ENCODE measurements around the gene ATG7.

Gene ATG7

DNA sequence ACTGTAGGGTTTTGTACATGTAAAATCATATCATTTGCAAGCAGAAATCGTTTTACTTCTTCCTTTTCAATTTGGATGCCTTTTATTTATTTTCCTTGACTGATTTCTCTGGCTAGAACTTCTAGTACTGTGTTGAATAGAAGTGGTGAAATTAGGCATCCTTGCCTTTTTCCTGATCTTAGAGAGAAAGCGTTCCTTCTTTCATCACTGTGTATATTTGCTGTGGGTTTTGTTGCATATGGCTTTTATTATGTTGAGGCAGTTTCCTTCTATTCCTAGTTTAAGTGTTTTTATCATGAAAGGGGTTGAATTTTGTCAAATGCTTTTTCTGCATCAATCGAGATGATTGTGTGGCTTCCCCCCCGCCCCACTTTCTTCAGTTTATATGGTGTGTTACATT lies 140.9 kb downstream of the ATG7 start:
- TF ChIP-seq SNAI2 (CRISPR knock-in tag; IDR thresholded peaks at IDR 0.05) (no peak), PPARA (CRISPR knock-in tag; IDR thresholded peaks at IDR 0.05; ENCODE audit: borderline replicate concordance) (no peak), ZFP30 (CRISPR knock-in tag; IDR thresholded peaks at IDR 0.05) (no peak), ZFP3 (CRISPR knock-in tag; IDR thresholded peaks at IDR 0.05) (no peak), TOX (CRISPR knock-in tag; IDR thresholded peaks at IDR 0.05; ENCODE audit: borderline replicate concordance) (no peak), RARB (CRISPR knock-in tag; IDR thresholded peaks at IDR 0.05) (no peak)
- TF ChIP-seq, protein P1, sequence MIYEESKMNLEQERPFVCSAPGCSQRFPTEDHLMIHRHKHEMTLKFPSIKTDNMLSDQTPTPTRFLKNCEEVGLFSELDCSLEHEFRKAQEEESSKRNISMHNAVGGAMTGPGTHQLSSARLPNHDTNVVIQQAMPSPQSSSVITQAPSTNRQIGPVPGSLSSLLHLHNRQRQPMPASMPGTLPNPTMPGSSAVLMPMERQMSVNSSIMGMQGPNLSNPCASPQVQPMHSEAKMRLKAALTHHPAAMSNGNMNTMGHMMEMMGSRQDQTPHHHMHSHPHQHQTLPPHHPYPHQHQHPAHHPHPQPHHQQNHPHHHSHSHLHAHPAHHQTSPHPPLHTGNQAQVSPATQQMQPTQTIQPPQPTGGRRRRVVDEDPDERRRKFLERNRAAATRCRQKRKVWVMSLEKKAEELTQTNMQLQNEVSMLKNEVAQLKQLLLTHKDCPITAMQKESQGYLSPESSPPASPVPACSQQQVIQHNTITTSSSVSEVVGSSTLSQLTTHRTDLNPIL (CRISPR knock-in tag; IDR thresholded peaks at IDR 0.05; ENCODE audit: low read depth) = no peak
- TF ChIP-seq, protein P2, sequence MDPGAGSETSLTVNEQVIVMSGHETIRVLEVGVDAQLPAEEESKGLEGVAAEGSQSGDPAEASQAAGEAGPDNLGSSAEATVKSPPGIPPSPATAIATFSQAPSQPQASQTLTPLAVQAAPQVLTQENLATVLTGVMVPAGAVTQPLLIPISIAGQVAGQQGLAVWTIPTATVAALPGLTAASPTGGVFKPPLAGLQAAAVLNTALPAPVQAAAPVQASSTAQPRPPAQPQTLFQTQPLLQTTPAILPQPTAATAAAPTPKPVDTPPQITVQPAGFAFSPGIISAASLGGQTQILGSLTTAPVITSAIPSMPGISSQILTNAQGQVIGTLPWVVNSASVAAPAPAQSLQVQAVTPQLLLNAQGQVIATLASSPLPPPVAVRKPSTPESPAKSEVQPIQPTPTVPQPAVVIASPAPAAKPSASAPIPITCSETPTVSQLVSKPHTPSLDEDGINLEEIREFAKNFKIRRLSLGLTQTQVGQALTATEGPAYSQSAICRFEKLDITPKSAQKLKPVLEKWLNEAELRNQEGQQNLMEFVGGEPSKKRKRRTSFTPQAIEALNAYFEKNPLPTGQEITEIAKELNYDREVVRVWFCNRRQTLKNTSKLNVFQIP (CRISPR knock-in tag; IDR thresholded peaks at IDR 0.05; ENCODE audit: borderline replicate concordance, low read depth) = no peak
- TF ChIP-seq, protein P3, sequence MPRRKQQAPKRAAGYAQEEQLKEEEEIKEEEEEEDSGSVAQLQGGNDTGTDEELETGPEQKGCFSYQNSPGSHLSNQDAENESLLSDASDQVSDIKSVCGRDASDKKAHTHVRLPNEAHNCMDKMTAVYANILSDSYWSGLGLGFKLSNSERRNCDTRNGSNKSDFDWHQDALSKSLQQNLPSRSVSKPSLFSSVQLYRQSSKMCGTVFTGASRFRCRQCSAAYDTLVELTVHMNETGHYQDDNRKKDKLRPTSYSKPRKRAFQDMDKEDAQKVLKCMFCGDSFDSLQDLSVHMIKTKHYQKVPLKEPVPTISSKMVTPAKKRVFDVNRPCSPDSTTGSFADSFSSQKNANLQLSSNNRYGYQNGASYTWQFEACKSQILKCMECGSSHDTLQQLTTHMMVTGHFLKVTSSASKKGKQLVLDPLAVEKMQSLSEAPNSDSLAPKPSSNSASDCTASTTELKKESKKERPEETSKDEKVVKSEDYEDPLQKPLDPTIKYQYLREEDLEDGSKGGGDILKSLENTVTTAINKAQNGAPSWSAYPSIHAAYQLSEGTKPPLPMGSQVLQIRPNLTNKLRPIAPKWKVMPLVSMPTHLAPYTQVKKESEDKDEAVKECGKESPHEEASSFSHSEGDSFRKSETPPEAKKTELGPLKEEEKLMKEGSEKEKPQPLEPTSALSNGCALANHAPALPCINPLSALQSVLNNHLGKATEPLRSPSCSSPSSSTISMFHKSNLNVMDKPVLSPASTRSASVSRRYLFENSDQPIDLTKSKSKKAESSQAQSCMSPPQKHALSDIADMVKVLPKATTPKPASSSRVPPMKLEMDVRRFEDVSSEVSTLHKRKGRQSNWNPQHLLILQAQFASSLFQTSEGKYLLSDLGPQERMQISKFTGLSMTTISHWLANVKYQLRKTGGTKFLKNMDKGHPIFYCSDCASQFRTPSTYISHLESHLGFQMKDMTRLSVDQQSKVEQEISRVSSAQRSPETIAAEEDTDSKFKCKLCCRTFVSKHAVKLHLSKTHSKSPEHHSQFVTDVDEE (CRISPR knock-in tag; IDR thresholded peaks at IDR 0.05) = no peak
- ATAC-seq = no peak

DNA sequence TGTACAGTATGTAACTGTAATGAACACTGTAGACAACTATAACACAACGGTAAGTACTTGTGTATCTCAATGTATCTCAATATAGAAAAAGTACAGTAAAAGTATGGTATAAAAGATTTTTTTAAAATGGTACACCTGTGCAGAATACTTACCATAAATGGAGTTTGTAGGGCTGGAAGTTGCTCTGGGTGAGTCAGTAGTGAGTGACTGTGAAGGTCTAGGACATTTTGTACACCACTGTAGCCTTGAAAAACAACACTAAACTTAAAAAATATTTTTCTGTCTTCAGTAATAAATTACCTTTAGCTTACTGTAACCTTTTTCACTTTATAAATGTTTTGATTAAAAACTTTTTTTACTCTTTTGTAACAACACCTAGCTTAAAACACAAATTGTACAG lies 142.9 kb downstream of the ATG7 start:
- no peak for ATAC-seq

DNA sequence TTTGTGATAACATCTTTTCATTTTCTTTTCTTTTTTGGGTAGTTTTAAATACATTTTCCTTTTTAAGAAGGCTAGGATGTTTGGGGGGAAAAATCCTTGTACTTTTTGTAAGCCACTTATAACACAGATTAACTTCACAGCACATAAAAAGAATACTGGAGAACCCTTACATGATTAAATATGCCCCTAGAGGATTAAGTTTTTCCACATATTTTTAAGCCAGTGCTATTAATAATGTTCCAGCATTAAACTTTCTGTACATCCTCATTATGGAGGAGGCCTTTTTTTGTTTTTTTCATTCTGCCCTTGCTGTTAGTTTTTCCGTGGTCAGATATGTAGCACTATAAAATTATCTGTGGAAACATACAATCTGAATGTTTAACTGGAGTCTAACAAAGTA lies 147.9 kb downstream of the ATG7 start:
- no peak for ATAC-seq
- TF ChIP-seq ISL1 (CRISPR knock-in tag; IDR thresholded peaks at IDR 0.05) (no peak), RARB (CRISPR knock-in tag; IDR thresholded peaks at IDR 0.05) (no peak), ZC3H10 (CRISPR knock-in tag; IDR thresholded peaks at IDR 0.05) (no peak), ZNF8 (CRISPR knock-in tag; IDR thresholded peaks at IDR 0.05) (no peak), TOX (CRISPR knock-in tag; IDR thresholded peaks at IDR 0.05; ENCODE audit: borderline replicate concordance) (no peak), PPARA (CRISPR knock-in tag; IDR thresholded peaks at IDR 0.05; ENCODE audit: borderline replicate concordance) (no peak), ZFP30 (CRISPR knock-in tag; IDR thresholded peaks at IDR 0.05) (no peak), GLIS3 (CRISPR knock-in tag; IDR thresholded peaks at IDR 0.05) (no peak), SNAI2 (CRISPR knock-in tag; IDR thresholded peaks at IDR 0.05) (no peak), ESRRG (CRISPR knock-in tag; IDR thresholded peaks at IDR 0.05) (no peak), BACH2 (CRISPR knock-in tag; IDR thresholded peaks at IDR 0.05; ENCODE audit: borderline replicate concordance) (no peak)
- TF ChIP-seq, protein P4, sequence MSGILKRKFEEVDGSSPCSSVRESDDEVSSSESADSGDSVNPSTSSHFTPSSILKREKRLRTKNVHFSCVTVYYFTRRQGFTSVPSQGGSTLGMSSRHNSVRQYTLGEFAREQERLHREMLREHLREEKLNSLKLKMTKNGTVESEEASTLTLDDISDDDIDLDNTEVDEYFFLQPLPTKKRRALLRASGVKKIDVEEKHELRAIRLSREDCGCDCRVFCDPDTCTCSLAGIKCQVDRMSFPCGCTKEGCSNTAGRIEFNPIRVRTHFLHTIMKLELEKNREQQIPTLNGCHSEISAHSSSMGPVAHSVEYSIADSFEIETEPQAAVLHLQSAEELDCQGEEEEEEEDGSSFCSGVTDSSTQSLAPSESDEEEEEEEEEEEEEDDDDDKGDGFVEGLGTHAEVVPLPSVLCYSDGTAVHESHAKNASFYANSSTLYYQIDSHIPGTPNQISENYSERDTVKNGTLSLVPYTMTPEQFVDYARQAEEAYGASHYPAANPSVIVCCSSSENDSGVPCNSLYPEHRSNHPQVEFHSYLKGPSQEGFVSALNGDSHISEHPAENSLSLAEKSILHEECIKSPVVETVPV (CRISPR knock-in tag; IDR thresholded peaks at IDR 0.05) = no peak
- TF ChIP-seq, protein P1 (CRISPR knock-in tag; IDR thresholded peaks at IDR 0.05; ENCODE audit: low read depth) = no peak
- TF ChIP-seq, protein P5, sequence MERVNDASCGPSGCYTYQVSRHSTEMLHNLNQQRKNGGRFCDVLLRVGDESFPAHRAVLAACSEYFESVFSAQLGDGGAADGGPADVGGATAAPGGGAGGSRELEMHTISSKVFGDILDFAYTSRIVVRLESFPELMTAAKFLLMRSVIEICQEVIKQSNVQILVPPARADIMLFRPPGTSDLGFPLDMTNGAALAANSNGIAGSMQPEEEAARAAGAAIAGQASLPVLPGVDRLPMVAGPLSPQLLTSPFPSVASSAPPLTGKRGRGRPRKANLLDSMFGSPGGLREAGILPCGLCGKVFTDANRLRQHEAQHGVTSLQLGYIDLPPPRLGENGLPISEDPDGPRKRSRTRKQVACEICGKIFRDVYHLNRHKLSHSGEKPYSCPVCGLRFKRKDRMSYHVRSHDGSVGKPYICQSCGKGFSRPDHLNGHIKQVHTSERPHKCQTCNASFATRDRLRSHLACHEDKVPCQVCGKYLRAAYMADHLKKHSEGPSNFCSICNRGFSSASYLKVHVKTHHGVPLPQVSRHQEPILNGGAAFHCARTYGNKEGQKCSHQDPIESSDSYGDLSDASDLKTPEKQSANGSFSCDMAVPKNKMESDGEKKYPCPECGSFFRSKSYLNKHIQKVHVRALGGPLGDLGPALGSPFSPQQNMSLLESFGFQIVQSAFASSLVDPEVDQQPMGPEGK (CRISPR knock-in tag; IDR thresholded peaks at IDR 0.05; ENCODE audit: borderline replicate concordance) = no peak

More for the DNA sequence above, 142.9 kb downstream of the ATG7 start:
- no peak for TF ChIP-seq ISL1 (CRISPR knock-in tag; IDR thresholded peaks at IDR 0.05)
- TF ChIP-seq ZNF565 (CRISPR knock-in tag; conservative IDR thresholded peaks at IDR 0.05; ENCODE audit: low read depth) = no peak
- TF ChIP-seq SNAI2 (CRISPR knock-in tag; IDR thresholded peaks at IDR 0.05) = no peak
- no peak for TF ChIP-seq TCF4 (CRISPR knock-in tag; IDR thresholded peaks at IDR 0.05; ENCODE audit: borderline replicate concordance)
- no peak for TF ChIP-seq TOX (CRISPR knock-in tag; IDR thresholded peaks at IDR 0.05; ENCODE audit: borderline replicate concordance)
- no peak for TF ChIP-seq CSDC2 (CRISPR knock-in tag; IDR thresholded peaks at IDR 0.05)
- no peak for TF ChIP-seq ZFP3 (CRISPR knock-in tag; IDR thresholded peaks at IDR 0.05)
- TF ChIP-seq, protein P2 (CRISPR knock-in tag; IDR thresholded peaks at IDR 0.05; ENCODE audit: borderline replicate concordance, low read depth) = no peak
- TF ChIP-seq, protein P3 (CRISPR knock-in tag; IDR thresholded peaks at IDR 0.05) = no peak
